Adrenal gland (tissue), 12 donors: Measurements from ENCODE around the gene RHOG. TPM values are rescaled to one million over a fixed set of nuclear protein-coding genes. Genes with fewer than 3 reads are reported as not detected.
A peak's percentile ranks its signal among the peaks of the same experiment; 100 is the strongest.

Source experiments
- DNase-seq, 7 donors: peaks; one replicate each; pipeline ENCODE4 v3.0.0-alpha.2; 2019 to 2020
- H3K27ac ChIP-seq, 5 donors: fragments of 200-600 bp; sonication (generic) in 4 of 5; 1 replicate in 3 of 5; 2 replicates in 2 of 5; pipeline versions ENCODE4 v1.5.1 to v1.8.0; 2016 to 2020; ENCODE audit warnings: mild to moderate bottlenecking in 1 of 5
- H3K27me3 ChIP-seq: fragments of 200-600 bp; 2 replicates; pipeline ENCODE4 v1.8.0; 2021
- H3K36me3 ChIP-seq, 2 donors: fragments of 200-600 bp; replicated peaks in 1 of 2; 1 replicate in 1 of 2; 2 replicates in 1 of 2; pipeline versions ENCODE4 v1.5.1 to v1.8.0; 2018 to 2022
- H3K4me1 ChIP-seq, 2 donors: fragments of 200-600 bp; replicated peaks in 1 of 2; 1 replicate in 1 of 2; 2 replicates in 1 of 2; pipeline versions ENCODE4 v1.5.1 to v1.8.0; 2018 to 2021
- H3K4me3 ChIP-seq, 4 donors: fragments of 200-600 bp; sonication (generic) in 3 of 4; one replicate each; pipeline ENCODE4 v1.5.1; 2016 to 2018
- H3K9me3 ChIP-seq, 3 donors: fragments of 200-600 bp; sonication (generic) in 1 of 3; replicated peaks in 1 of 3; 1 replicate in 2 of 3; 2 replicates in 1 of 3; pipeline versions ENCODE4 v1.5.1 to v1.8.0; 2016 to 2021
- POLR2A ChIP-seq, 2 donors: fragments of 450-650 bp; IDR thresholded peaks; one replicate each; pipeline ENCODE4 v1.6.1; 2017; ENCODE audit warnings: antibody characterized with exemption in 2 of 2, mild to moderate bottlenecking in 2 of 2, moderate library complexity in 1 of 2
- WGBS, 4 donors: extraction: QIAGEN DNeasy Blood & Tissue Kit in 2 of 4; methylation state at CpG; one replicate each; pipeline versions ENCODE4 v1.1.5 to v1.1.7; 2013 to 2017; 5-methylcytosine and 5-hydroxymethylcytosine counted together
- intact Hi-C, 2 donors: fragments of 100-400 bp; cut with DNase I; formaldehyde crosslinking; loops; one replicate each; pipeline versions ENCODE4 v1.14.1 to v1.15.0; 2022 to 2023
- polyA plus RNA-seq, 3 donors: library from polyadenylated mRNA; stranded (reverse); fragments of 200-250 nt in 2 of 3; fragments of 350-450 nt in 1 of 3; fragmentation: Illumina TruSeq in 1 of 3; extraction: RNeasy Lipid Tissue Mini Kit (QIAGEN cat#74804) in 1 of 3; gene quantifications; one replicate each; pipeline ENCODE4 v1.2.3, GENCODE V29; 2013 to 2014
- total RNA-seq, 9 donors: library from RNA; depleted of rRNA in 4 of 9; stranded (reverse); fragments of >200 nt in 4 of 9; fragments of 120-200 nt in 1 of 9; fragmentation: NEBNext Ultra II Directional in 1 of 9; extraction: Animal tissue kit (Norgen Biotek cat#: 25700) in 1 of 9; gene quantifications; one replicate each; pipeline versions ENCODE4 v1.1.0 to v1.2.4, GENCODE V29; 2013 to 2023
- TF ChIP-seq, protein P1 (sequence below), 6 experiments: fragments of 450-650 bp in 4 of 6; fragments of 200-600 bp in 2 of 6; sonication (generic) in 1 of 6; IDR thresholded peaks; 1 replicate in 5 of 6; 2 replicates in 1 of 6; pipeline versions ENCODE4 v1.5.1 to v1.8.0; 2016 to 2021; ENCODE audit warnings: antibody characterized with exemption in 6 of 6, mild to moderate bottlenecking in 2 of 6, moderate library complexity in 1 of 6
- donor health status: healthy with polysubstance abuse.
- donor health status: Bipolar disorder and iron deficiency.
- donor health status: DM: yes; HTN: yes; CAD: no.
- donor health status: DM: no; HTN: no; CAD: no.
- donor health status: DM: no; HTN: no; CAD: no.
- donor health status: DM: yes; HTN: yes; CAD: no.

RHOG gene
- total and polyA plus RNA-seq, 12 donors, result 21.4 to 91.2 (median 48.7) TPM

- TF ChIP-seq, protein P1, sequence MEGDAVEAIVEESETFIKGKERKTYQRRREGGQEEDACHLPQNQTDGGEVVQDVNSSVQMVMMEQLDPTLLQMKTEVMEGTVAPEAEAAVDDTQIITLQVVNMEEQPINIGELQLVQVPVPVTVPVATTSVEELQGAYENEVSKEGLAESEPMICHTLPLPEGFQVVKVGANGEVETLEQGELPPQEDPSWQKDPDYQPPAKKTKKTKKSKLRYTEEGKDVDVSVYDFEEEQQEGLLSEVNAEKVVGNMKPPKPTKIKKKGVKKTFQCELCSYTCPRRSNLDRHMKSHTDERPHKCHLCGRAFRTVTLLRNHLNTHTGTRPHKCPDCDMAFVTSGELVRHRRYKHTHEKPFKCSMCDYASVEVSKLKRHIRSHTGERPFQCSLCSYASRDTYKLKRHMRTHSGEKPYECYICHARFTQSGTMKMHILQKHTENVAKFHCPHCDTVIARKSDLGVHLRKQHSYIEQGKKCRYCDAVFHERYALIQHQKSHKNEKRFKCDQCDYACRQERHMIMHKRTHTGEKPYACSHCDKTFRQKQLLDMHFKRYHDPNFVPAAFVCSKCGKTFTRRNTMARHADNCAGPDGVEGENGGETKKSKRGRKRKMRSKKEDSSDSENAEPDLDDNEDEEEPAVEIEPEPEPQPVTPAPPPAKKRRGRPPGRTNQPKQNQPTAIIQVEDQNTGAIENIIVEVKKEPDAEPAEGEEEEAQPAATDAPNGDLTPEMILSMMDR (IDR thresholded peaks at IDR 0.05), result peak in 2 of 6 experiments; percentile 9 to 21
- peak; percentile 97 to 99 for TF ChIP-seq POLR2A (IDR thresholded peaks at IDR 0.05)
- Histone ChIP-seq H3K36me3 (peaks cover 0 to 13% of the 10 kb centered on the region in 2 donors), H3K4me3 (peak within 1 kb of the TSS; percentile 17 to 86 (median 56)), H3K27me3 (no peaks in the 10 kb centered on the region), H3K4me1 (peaks cover 18 to 23% of the 10 kb centered on the region in 2 donors), H3K9me3 (no peaks in the 10 kb centered on the region), H3K27ac (peak within 1 kb of the TSS; percentile 87 to 98 (median 93))
- DNase-seq, result peak; percentile 99 to 100 (median 100)
- 0 to 1% (median 0%) methylated on average over 10 to 86 of the region's 86 CpGs for WGBS, 4 donors
- intact Hi-C loops, result no loop called here
Measured at GRCh38 chr11:3797329-3798090, 43.2 kb downstream of the RHOG start, which contains the start of gene NUP98. TSS of gene NUP98 (minus strand) at chr11:3797554. CDS start at chr11:3782117, 15,437 bp downstream.

- Histone ChIP-seq H3K9me3 (no peaks in the 10 kb centered on the region), H3K27me3 (no peaks in the 10 kb centered on the region), H3K27ac (peak overlapping the region; percentile 87 to 98 (median 93)), H3K4me1 (peaks cover 18 to 23% of the 10 kb centered on the region in 2 donors), H3K36me3 (peaks cover 0 to 18% of the 10 kb centered on the region in 2 donors), H3K4me3 (peak overlapping the region; percentile 17 to 86 (median 56))
- TF ChIP-seq, protein P1 (IDR thresholded peaks at IDR 0.05), result no peak
- no peak for TF ChIP-seq POLR2A (IDR thresholded peaks at IDR 0.05)
- intact Hi-C loops, result no loop called here
- 0% methylated on average over 8 to 26 of the region's 26 CpGs for WGBS, 4 donors
- DNase-seq, result peak in 1 of 7 donors; percentile 71
Measured at GRCh38 chr11:3796801-3797328, 43.9 kb downstream of the RHOG start.

- Histone ChIP-seq H3K9me3 (no peaks in the 10 kb centered on the region), H3K4me3 (peak overlapping the region in 3 of 4 donors; percentile 17 to 86 (median 68)), H3K4me1 (peaks cover 18 to 23% of the 10 kb centered on the region in 2 donors), H3K27me3 (no peaks in the 10 kb centered on the region), H3K36me3 (peaks cover 0 to 18% of the 10 kb centered on the region in 2 donors), H3K27ac (peak overlapping the region in 3 of 5 donors; percentile 93 to 98 (median 98))
- no peak for TF ChIP-seq POLR2A (IDR thresholded peaks at IDR 0.05)
- TF ChIP-seq, protein P1 (IDR thresholded peaks at IDR 0.05), result no peak
- WGBS, 4 donors, result 5 to 9% (median 7%) methylated on average over 14 of the region's 14 CpGs
- intact Hi-C loops, result no loop called here
- DNase-seq, result peak in 1 of 7 donors; percentile 49
Measured at GRCh38 chr11:3796346-3796745, 44.4 kb downstream of the RHOG start.

DNA sequence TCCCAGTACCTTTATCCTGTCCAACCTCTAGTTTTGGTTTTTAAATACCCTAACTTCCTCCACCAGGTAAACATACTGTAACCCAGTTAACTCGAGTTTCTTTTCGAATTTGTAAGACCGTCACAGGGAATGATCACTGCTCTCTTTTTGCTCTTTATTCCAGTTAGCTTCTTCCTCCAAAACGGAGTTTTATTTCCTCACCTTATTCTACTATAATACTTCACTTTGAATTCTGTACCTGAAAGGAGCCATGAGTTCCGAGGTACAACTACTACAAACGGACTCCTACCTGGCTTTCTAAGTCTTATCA is 44.8 kb downstream of the RHOG start:
- intact Hi-C loops, result no loop called here
- Histone ChIP-seq H3K27ac (no peak overlapping the region), H3K36me3 (peaks cover 0 to 18% of the 10 kb centered on the region in 2 donors)

More for the DNA sequence above, 44.8 kb downstream of the RHOG start:
- Histone ChIP-seq H3K27me3 (no peaks in the 10 kb centered on the region), H3K9me3 (no peaks in the 10 kb centered on the region), H3K4me1 (peaks cover 18 to 23% of the 10 kb centered on the region in 2 donors), H3K4me3 (peak overlapping the region in 1 of 4 donors; percentile 86)
- 24 to 39% (median 36%) methylated on average over 6 of the region's 6 CpGs for WGBS, 4 donors
- TF ChIP-seq, protein P1 (IDR thresholded peaks at IDR 0.05), result no peak
- no peak for TF ChIP-seq POLR2A (IDR thresholded peaks at IDR 0.05)
- no peak for DNase-seq
